Cardiac fibroblast (primary cell): ENCODE data around the gene NRXN3.

Experiments
- DNase-seq, 2 donors: peaks; one replicate each; pipeline versions ENCODE4 v3.0.0 to v3.0.0-alpha.2; 2010; ENCODE audit warnings: low read depth in 2 of 2
- H3K4me3 ChIP-seq, 2 donors: replicated peaks in 1 of 2; 1 replicate in 1 of 2; 2 replicates in 1 of 2; pipeline ENCODE4 v1.5.1; 2011; ENCODE audit warnings: low read depth in 2 of 2, low read length in 2 of 2, mild to moderate bottlenecking in 2 of 2, moderate library complexity in 1 of 2
- CTCF ChIP-seq: IDR thresholded peaks from one replicate; pipeline ENCODE4 v1.5.1; 2011; ENCODE audit warnings: low read depth, mild to moderate bottlenecking, low read length, inconsistent platforms

NRXN3 gene

GRCh38 chr14:79511146-79511545 lies 1341.0 kb downstream of the NRXN3 start:
- no peak for TF ChIP-seq CTCF
- no peak for DNase-seq
- no peak overlapping the region for H3K4me3 ChIP-seq

GRCh38 chr14:79513446-79513845 lies 1343.3 kb downstream of the NRXN3 start:
- no peak for DNase-seq
- TF ChIP-seq CTCF, result no peak

GRCh38 chr14:79514700-79515099 lies 1344.5 kb downstream of the NRXN3 start:
- peak; percentile 26 to 61 for DNase-seq
- no peak for TF ChIP-seq CTCF
- no peak overlapping the region for H3K4me3 ChIP-seq

More at GRCh38 chr14:79513446-79513845, 1343.3 kb downstream of the NRXN3 start:
- no peak overlapping the region for H3K4me3 ChIP-seq

- no peak for TF ChIP-seq CTCF
- H3K4me3 ChIP-seq, result no peak overlapping the region
- peak in 1 of 2 donors; percentile 25 for DNase-seq
Measured at GRCh38 chr14:79515158-79515557, 1345.0 kb downstream of the NRXN3 start.

- no peak overlapping the region for H3K4me3 ChIP-seq
- no peak for DNase-seq
- no peak for TF ChIP-seq CTCF
Measured at GRCh38 chr14:79516009-79516408, 1345.8 kb downstream of the NRXN3 start.

- TF ChIP-seq CTCF, result no peak
- no peak for DNase-seq
- H3K4me3 ChIP-seq, result no peak overlapping the region
Measured at GRCh38 chr14:79525416-79525815, 1355.2 kb downstream of the NRXN3 start.

- H3K4me3 ChIP-seq, result no peak overlapping the region
- no peak for DNase-seq
- no peak for TF ChIP-seq CTCF
Measured at GRCh38 chr14:79528828-79529416, 1358.7 kb downstream of the NRXN3 start.
